H7 (cell line): ENCODE measurements around the gene FRMD4B. TPM values are rescaled to one million over a fixed set of nuclear protein-coding genes. Genes with fewer than 3 reads are reported as not detected.

Experiments
- DNase-seq: peaks from one replicate; pipeline ENCODE4 v3.0.0; 2012
- H3K27me3 ChIP-seq: 2 replicates; pipeline ENCODE4 v1.6.0; 2011; ENCODE audit warnings: mild to moderate bottlenecking, low read length; ENCODE audit not compliant: control insufficient read depth, insufficient read depth
- H3K36me3 ChIP-seq: replicated peaks from 2 replicates; pipeline ENCODE4 v1.5.1; 2011; ENCODE audit warnings: low read length; ENCODE audit not compliant: control insufficient read depth, insufficient read depth
- H3K4me3 ChIP-seq: 2 replicates; pipeline ENCODE4 v1.5.1; 2011; ENCODE audit warnings: low read depth, mild to moderate bottlenecking, control low read depth, low read length, moderate library complexity; ENCODE audit not compliant: insufficient read depth
- total RNA-seq: library from RNA; depleted of rRNA; stranded (reverse); fragments of >200 nt; shearing (Covaris generic); gene quantifications from 2 replicates; pipeline ENCODE4 v1.2.3, GENCODE V29; 2014

The FRMD4B gene
- total RNA-seq, 1 experiment from 2014 or later, result 1.0 TPM

DNA sequence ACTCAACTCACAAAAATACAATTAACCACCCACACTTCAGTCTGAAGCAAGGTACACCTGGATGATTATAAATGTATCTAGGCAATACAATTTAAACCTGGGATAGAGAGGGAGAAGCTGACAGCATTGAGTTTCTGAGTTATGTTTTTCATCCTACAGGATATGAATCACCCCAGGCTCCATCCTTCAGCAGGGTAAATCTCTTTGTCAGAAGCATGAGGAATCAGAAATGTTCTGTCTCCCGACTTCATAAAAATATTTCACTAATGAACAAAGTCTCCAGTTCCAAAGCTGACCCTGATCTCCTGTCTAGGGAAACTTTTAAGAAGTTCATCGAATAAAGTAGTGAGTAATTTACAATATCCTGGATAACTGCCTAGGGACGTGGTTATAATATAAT, 25.5 kb upstream of the FRMD4B start:
- no peak overlapping the region for H3K4me3 ChIP-seq
- no peaks in the 10 kb centered on the region for H3K36me3 ChIP-seq
- no peak for DNase-seq
- H3K27me3 ChIP-seq, result no peaks in the 10 kb centered on the region

DNA sequence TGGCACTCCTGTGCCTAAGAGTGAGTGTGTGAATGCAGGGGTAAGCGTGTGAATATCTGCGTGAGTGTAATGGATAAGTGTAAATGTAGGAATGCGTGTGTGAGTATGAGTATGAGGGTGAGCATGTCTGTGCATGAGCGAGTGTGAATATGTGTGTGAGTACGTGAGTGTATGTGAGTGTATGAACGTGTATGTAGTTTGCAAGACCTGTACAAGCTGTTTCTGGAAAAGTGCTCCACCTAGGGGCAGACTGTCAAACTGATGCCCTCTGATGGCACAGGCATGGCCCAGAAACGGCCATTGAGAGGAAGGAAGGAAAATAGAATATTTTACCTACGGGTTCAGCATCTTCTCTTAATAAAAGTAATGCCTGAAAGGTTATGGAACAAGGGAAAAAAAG, 24.4 kb upstream of the FRMD4B start:
- Histone ChIP-seq H3K27me3 (no peaks in the 10 kb centered on the region), H3K4me3 (no peak overlapping the region), H3K36me3 (no peaks in the 10 kb centered on the region)
- DNase-seq, result no peak

DNA sequence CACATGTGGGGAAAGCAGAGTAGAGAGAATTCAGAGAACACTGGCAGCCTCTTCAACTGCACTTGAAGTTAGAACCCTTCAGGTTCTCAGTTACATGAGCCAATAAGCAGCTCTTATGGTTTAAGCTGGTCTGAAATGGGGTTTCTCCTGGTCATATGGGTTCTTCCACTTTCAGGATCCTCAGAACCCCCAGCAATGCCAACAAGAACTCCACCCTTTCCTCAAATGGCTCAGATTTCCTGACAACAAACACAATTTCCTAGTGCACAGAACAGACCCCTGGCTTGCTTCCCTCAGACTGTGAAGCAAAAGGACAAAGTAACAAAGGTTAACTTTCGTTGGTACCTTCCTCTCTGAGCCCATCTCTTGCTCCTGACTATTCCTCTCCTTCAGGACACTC, 23.9 kb upstream of the FRMD4B start:
- Histone ChIP-seq H3K36me3 (no peaks in the 10 kb centered on the region), H3K4me3 (no peak overlapping the region), H3K27me3 (no peaks in the 10 kb centered on the region)
- no peak for DNase-seq

DNA sequence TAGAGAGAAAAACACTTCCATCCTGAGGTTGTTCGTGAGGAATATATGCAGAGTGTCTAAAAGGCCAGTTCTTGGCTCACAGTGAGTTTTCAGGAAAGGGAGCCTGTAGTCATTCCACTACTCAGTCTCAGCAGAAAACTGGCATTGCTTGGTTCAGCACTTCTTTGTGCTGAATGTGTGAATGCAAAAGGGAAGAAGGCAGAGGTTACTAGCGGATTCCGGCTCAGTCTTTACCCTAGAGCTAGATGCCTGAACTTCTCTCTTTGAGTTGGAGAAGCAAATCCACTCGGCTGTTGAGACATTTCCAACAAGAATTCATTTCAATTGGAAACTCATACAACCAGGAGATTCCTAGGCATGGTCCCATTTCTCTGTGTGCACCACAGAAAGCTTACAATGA, 23.1 kb upstream of the FRMD4B start:
- H3K27me3 ChIP-seq, result no peaks in the 10 kb centered on the region
- H3K4me3 ChIP-seq, result no peak overlapping the region
- DNase-seq, result no peak
- H3K36me3 ChIP-seq, result no peaks in the 10 kb centered on the region

DNA sequence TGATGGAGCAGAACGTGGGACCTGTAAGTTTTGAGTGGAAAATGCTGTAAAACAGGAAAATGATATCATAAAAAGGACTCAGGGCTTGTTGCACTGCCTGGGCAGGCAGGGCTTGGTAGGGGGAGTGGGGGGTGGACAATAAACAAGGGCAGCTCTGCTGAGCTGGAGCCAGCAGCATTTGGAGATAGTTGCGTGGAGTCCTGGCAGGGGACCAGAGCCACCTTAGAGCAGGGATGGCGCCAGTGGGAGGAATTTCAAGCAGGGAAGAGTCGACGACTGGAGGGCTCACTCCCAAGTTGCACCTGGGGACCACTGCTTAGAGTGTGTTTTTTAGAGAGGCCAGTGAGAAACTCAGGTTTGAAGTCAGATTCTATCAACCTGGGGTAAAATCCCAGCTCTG, 22.7 kb upstream of the FRMD4B start:
- DNase-seq, result no peak
- Histone ChIP-seq H3K4me3 (no peak overlapping the region), H3K27me3 (no peaks in the 10 kb centered on the region), H3K36me3 (no peaks in the 10 kb centered on the region)

DNA sequence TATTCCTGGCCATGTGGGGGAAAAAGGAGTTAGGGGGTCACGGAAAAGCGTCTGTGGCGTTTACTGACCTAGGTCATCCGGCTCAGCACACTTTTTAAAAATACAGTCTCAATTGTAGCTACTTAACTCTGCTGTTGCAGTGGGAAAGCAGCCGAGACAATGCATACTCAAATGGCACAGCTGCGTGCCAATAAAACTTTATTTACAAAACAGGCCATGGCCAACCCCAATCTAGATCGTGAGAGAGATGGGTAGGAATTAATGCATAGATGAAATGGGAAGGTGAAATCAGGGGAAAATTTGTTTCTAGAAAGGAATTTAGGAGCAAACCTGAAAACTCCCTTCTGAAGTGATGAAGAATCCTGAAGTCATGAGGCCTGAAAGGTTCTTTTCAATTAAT, 22.0 kb upstream of the FRMD4B start:
- no peak overlapping the region for H3K4me3 ChIP-seq
- H3K27me3 ChIP-seq, result no peaks in the 10 kb centered on the region
- no peak for DNase-seq
- H3K36me3 ChIP-seq, result no peaks in the 10 kb centered on the region

DNA sequence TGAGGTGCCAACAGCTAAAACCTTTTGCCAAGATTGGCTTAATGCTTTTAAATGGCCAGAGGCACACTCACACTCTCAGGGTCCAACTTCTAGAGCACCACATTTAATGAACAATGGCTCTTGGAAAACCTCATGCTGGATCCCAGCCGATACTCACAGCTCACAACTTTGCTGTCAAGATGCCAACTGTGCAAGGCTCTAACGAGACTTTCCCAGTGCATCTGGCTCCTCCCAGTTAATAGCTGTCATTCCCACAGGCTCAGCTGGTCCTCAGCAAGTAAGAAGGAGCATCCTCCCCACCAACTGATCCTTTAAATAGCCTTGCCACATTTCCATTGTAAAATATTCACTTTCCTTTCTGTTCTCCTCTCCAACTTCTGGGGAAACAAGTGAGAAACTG, 20.3 kb upstream of the FRMD4B start:
- Histone ChIP-seq H3K4me3 (no peak overlapping the region), H3K36me3 (no peaks in the 10 kb centered on the region), H3K27me3 (no peaks in the 10 kb centered on the region)
- no peak for DNase-seq

DNA sequence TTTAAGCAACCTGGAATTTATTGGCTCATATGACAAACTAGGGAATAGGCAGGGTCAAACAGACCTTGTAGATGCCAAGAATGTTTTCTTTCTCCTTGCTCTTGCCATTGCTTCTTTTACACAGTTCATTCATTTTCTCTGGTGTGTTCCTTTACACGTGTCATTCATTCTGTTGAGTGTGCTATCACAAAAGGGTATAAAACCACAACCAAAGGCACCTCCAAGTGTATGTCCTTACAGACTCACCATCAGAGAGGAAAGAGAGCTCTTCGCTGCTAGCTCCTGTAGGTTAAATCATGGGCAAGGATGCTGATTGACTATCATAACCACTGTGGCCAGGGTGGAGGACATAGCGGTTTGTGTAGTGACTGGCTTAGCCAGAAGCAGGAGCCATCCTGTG, 19.2 kb upstream of the FRMD4B start:
- no peaks in the 10 kb centered on the region for H3K36me3 ChIP-seq
- no peak for DNase-seq
- no peak overlapping the region for H3K4me3 ChIP-seq
- H3K27me3 ChIP-seq, result no peaks in the 10 kb centered on the region

DNA sequence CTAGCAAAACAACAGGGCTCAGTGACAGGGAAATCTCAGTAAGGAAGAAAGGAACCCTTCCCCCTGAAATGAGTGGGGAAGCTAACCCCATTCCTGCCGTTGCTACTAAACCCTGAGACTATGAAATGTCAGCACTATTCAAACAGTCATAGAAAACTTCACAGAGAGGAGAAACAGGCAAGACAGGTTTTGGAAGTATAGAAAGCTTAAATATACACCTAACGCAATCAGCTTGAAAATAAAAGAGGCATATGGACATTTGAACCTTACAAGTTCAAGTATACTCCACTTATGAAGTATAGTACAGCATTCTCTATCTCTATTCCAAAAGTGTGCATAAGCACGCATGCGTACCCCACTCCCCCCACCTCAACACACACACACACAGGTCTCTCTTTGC, 17.6 kb upstream of the FRMD4B start:
- no peak for DNase-seq
- Histone ChIP-seq H3K4me3 (no peak overlapping the region), H3K27me3 (no peaks in the 10 kb centered on the region), H3K36me3 (no peaks in the 10 kb centered on the region)

DNA sequence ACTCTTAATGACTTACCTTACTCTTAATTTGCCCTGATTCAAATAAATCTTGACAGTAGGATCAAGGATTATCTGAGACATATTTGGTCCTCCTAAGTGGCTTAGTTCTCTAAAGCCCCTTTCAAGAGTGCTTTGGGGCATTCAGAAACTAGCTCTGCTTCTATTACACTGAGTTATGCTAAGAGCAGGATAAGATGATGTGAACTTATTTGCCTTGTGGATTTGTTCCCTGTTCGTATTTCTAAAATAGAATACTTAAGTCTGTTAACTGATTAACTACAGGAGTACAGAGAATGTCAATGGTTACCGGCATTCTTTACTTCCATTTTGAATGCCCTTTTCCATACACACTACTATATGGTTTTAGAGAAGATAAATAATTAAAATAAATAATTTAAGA, 14.8 kb upstream of the FRMD4B start:
- H3K27me3 ChIP-seq, result no peaks in the 10 kb centered on the region
- H3K4me3 ChIP-seq, result no peak overlapping the region
- H3K36me3 ChIP-seq, result no peaks in the 10 kb centered on the region
- DNase-seq, result no peak

DNA sequence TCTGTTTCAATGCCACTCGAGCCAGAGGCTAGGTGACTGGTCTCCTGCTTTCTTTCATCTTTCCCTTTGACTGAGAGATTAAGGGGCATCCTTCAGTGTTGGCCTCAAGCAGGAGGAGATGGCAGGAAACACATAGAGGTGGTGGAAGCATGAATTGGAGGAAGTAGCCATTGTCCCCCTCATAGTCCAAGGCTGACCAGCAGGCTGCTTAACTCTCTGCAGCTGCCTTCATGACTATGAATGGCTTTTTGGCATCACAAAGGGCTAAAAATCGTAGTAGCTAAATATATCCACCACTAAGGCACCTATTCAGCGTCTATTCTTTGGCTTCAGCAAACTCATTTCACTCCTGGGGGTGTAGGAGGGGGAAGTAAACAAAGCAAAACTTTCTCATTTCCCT, 7.0 kb upstream of the FRMD4B start:
- no peak for DNase-seq
- Histone ChIP-seq H3K36me3 (no peaks in the 10 kb centered on the region), H3K27me3 (no peaks in the 10 kb centered on the region), H3K4me3 (no peak overlapping the region)

DNA sequence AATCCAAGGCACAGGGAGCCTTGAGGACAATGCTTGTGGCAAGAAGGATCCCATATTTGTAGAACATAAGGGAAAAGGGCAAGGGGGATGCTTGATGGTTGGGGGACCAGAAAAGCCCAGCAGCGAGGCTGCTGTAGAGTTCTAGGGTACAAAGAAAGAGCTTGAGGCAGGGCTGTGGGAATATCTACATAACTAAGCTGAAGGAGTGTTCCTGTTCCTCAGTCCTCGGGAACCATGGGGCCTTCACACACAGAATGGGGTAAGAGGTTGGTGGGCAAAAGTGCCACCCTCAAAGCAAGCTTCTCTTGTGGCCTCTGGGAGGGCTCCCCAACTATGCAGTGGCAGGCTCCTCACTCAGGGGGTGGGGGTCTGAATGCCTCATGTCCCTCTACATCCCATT, 6.5 kb upstream of the FRMD4B start:
- no peak for DNase-seq
- Histone ChIP-seq H3K36me3 (no peaks in the 10 kb centered on the region), H3K4me3 (no peak overlapping the region), H3K27me3 (peaks cover under 1% of the 10 kb centered on the region; the same call in 1 of the 2 replicates)

DNA sequence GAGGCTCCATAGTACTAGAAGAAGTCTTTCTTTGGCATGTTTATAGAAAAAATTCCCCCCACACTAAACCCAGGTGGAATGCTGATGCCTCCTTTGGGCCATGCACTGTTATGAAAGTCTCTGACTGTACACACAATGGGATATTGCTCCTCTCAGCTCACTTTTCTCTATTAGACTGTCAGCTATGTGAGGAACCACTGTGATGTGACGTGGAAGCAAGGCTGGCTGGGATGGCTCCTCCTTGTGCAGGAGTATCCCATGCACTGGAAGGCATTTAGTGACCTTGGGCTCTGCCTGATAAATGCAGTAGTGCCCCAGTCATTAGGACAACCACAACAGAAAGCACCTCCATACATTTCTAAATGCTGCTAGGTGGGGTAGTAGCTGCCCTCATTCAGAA, 5.7 kb upstream of the FRMD4B start:
- no peak for DNase-seq
- Histone ChIP-seq H3K36me3 (no peaks in the 10 kb centered on the region), H3K27me3 (peaks cover 3% of the 10 kb centered on the region), H3K4me3 (no peak overlapping the region)

DNA sequence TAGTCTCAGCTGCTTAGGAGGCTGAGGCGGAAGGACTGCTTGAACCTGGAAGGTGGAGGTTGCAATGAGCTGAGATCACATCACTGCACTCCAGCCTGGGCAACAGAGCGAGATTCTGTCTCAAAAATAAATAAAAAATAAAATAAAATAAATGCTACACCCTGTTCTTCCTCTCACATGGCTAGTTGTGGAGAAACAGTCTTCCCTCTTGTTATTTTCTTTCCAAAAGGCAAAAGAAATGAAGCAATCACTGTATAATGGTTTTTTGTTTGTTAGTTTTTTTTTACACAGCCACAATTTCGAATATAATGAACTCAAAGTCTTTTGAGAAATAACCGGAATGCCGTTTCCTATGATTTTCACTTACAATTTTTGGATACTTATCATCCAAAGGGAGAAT, 4.9 kb upstream of the FRMD4B start:
- Histone ChIP-seq H3K36me3 (no peaks in the 10 kb centered on the region), H3K27me3 (peaks cover 11% of the 10 kb centered on the region), H3K4me3 (no peak overlapping the region)
- no peak for DNase-seq

DNA sequence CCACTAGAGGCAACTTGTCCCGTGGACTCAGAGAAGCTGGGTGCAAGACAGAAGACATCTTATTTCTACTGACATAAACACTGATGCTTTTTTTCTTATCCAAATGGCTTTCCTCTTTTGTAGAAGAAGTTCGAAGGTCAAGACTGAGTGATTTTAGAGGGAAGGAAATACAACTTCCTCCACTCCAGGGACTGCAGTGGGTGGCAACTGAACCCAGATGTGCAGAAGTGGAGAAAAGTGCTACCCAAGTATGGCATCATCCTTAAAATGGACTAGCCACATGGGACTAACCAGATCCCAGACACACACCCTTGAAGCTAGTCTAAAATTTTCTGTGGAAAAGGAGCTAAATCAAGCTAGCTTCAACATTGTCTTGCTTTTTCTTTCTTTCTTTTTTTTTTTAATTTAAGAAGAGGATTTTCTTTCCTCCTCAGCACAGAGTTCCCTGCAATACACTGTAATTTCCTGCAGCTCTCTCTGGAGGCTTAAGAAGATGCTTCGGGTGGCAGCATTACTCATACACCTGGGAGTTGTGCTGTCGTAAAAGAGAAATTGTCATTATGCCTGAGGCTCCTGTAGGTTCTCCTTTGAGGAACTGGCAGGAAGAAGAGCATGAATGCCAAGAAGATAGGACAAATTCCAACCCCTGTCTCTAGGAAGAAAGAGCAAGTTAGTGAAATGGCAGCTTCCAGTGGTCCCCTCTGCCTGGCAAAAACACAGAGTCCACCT, 3.8 kb upstream of the FRMD4B start:
- no peak overlapping the region for H3K4me3 ChIP-seq
- no peak for DNase-seq
- no peaks in the 10 kb centered on the region for H3K36me3 ChIP-seq
- peaks cover 21% of the 10 kb centered on the region for H3K27me3 ChIP-seq

DNA sequence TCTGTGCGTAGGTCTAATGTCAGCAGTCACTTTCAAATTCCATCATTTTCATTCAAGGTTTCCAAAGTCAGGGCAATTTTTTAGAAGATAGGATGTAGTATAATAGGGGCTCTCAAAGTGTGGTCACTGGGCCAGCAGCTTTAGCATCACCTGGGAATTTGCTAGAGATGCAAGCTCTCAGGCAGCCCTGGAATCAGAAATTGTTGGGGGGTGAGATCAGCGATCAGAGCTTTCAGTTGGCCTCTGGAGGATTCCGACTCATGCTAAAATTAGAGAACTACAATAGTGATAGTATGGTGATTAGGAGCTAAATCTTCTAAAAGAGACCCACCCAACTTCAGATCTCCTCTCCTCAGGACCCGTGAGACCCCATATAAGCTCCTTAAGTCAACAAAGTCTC, 2.4 kb upstream of the FRMD4B start:
- no peak for DNase-seq
- no peak overlapping the region for H3K4me3 ChIP-seq
- peaks cover 26% of the 10 kb centered on the region for H3K27me3 ChIP-seq
- no peaks in the 10 kb centered on the region for H3K36me3 ChIP-seq
